Stimulated activated CD4-positive, alpha-beta T cell treated with anti-CD3 and anti-CD28 coated beads, Interleukin-4, amount 100 ng/mL, for 24 hours (primary cell): Measurements from ENCODE around the gene SHROOM2.

ENCODE experiments used
- DNase-seq: peaks from one replicate; pipeline ENCODE4 v3.0.0-alpha.2; 2020

The SHROOM2 gene

DNA sequence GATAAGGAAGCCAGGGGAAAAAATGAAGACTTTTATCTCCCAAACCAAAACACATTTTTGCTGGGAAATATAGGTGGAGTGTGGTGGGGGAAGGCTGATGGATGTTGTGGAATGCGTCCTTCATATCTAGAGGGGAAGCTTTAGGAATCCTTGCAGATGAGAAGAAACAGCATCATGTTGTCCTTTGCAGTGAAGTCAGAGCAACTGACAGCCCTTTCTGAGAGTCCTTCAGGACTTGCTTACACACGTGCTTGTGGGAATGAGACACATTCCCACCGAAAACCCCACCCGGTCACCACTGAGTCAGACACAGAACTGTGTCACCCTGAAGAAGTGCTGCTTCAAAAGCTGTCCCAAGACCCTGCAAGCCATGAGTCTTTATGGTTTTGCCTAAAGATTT lies 81.5 kb downstream of the SHROOM2 start:
- DNase-seq, result no peak

GRCh38 chrX:9871701-9872268 lies 85.6 kb downstream of the SHROOM2 start:
- no peak for DNase-seq

- no peak for DNase-seq
Observed at GRCh38 chrX:9873360-9873759, 87.1 kb downstream of the SHROOM2 start.

- DNase-seq, result peak; percentile 44
Observed at GRCh38 chrX:9873952-9874351, 87.7 kb downstream of the SHROOM2 start.

DNA sequence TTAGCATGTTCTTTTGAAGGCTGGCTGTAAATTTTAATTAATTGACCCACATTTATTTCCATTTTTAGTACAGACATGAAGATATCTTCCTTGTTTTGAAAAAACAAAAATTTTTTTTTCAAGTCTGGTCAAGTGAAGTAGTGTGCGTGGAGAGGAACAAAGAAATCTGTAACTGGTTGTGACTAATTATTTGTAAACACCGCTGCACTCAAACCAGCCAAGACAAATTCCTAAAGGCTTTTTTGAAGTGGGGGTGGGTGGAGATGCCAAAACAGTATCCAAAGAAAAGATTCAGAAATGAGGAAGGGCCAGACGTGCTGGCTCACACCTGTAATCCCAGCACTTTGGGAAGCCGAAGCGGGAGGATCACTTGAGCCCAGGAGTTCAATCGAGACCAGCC lies 88.3 kb downstream of the SHROOM2 start:
- no peak for DNase-seq

GRCh38 chrX:9875801-9876200 lies 89.6 kb downstream of the SHROOM2 start:
- DNase-seq, result no peak

DNA sequence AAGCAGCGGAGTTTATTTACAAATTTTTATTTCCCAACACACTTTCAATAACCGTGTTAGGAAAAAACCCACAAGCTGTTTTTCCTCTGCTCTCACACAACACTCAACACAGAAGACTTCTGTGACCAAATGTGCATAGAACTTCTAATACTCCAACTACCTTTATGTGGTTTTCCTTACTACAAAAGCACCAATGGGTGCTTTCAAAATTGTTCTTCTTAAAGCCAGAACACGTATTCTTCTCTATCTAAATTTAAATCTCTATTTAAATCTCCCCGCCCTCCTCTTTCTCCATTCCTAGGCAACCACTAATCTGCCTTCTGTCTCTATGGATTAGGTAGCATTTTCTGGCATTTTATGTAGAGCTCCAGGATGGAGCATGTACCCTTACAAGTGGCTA lies 90.0 kb downstream of the SHROOM2 start:
- no peak for DNase-seq

GRCh38 chrX:9878146-9878820 lies 92.1 kb downstream of the SHROOM2 start:
- DNase-seq, result no peak

DNA sequence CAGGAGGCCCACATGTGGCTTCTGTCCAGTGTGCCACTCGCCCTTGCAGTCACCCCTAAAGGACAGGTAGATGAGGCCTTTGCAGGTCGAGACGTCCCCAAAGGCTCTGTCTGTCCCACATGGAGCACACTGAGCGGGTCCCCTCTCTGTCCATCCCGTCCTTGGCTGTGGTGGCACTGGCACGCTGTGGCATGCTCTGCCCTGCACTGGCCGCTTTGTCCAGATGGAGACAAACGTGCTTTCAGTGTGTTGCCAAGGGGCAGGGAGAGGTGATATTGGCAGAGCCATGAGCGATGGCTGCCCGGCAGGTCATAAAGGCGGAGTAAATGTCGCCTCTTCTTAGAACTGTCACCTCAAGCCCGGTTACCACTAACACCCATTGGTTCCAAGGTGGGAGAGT lies 94.0 kb downstream of the SHROOM2 start:
- DNase-seq, result no peak

GRCh38 chrX:9880870-9881269 lies 94.6 kb downstream of the SHROOM2 start:
- DNase-seq, result no peak

DNA sequence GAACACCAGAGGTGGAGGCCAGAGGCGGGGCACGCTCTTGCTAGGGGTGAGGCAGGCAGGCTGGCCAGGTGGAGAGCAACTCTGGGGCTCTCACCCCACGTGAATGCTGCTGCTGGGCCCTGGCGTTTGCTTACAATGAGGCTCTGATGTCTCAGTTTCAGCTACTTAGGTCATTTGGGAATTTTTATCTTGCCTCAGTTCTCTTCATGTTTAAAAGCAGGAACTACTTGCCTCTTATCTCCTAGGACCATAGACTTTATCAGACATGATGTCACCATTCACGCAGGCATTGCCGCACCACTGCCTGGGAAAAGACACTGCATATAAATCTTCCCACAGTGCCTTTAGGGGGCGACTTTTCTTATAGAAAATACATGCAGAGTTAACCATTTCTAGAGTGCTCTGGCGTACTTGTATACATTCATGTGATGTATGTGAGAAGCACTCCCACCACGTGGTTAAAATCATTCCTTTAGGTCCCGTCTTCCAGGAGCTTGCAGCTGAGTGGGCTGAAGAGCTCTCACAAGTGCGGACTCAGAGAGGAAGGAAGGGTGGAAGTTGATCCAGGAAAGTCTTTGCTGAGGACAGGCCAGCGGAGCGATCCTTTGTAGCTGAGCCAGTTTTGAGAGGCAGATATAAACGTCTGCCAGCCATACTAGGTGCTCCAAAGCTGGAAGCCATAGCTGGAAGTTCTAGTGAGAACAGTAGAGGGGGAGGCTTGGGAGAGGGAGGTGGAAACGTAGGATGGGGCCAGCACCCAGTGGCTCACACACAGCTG lies 96.6 kb downstream of the SHROOM2 start:
- DNase-seq, result no peak

DNA sequence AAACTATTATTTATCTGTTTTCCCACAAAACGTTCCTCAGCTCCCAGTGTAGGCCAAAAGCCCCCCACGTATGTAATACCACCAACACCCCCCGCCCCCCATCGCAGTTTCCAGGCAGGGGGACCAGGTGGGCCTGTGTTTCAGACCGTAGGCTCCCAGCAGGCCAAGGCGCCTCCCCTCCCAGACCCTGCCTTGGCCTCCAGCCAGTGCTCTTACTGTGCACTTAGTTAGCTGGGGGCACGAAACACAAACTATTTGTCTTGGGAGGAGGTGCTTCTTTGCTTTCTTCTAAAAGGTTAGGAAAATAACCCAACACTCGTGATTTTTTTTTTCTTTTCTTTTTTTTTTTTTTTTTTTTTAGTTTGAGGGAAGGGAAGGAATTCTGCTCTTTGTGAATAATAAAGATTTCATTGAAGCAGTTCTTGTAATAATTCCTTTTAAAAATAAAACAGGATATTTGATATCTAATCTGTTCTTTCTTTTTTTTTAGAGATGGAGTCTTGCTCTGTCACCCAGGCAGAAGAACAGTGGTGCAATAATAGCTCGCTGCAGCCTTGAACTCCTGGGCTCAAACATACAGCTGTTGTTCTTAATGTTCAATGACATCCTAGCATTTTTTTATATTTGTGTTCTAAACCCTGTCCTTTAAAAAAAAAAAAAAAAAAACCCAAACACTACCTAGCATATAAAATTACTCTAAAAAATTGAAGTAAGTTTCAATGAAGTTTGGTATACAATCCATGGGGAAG lies 98.0 kb downstream of the SHROOM2 start:
- DNase-seq, result no peak

DNA sequence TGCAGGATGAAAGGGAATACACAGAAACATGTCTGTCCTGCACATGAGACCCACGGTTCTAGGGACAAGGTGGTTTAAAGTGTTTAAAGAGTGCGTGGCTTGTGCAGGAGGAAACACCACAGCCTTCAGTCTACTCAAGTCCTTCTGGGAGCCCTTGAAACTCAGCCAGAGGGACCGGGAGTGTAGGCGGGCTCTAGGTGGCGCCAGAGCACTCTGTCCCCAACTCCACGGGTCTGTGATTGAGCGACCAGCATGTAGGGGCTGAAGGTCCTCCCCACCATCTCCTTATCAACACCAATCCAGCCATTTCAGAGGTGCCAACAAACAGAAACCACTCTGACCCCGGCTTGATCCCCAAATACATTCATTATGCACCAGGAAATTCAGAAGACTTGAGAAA lies 98.9 kb downstream of the SHROOM2 start:
- peak; percentile 54 for DNase-seq

GRCh38 chrX:9887659-9888297 lies 101.5 kb downstream of the SHROOM2 start:
- no peak for DNase-seq

DNA sequence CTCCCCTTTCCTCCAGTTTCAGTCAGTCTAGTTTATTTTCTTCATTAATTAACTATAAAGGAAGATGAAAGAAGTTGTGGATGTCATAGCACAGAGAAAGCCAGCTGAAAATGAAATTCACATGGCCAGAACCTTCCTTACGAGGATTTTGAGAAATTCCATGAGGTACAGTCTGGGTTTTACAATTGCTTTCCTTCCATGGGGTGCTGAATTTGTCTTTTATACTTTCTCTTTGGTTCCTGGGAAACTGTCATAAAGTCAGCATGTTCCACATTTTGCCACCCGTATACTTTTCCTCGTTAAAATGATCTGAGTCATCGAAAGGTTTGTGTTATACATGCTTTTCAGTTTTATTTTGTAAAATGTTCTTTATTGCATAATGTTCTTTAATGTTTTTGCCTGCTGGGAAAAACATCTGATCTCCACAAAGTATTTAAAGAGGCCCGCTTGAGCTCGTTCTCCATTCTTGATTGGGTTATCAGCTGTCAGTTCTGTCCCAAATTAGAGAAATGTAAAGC lies 102.8 kb downstream of the SHROOM2 start:
- DNase-seq, result no peak

DNA sequence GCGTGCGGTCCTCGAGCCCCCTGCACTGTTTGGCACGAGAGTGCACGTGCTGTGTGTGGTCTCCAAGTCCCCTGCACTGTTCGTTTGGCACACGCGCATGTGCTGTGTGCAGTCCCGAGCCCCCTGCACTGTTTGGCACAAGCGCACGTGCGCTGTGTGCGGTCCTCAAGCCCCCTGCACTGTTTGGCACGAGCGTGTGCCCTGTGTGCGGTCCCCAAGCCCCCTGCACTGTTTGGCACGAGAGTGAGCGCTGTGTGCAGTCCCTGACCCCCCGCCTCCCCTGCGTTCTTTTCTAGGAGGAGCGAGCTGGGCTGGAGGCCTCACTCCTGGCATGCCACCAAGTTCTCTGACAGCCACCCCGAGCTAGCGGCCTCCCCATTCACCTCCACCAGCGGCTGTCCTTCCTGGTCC lies 104.5 kb downstream of the SHROOM2 start:
- no peak for DNase-seq

DNA sequence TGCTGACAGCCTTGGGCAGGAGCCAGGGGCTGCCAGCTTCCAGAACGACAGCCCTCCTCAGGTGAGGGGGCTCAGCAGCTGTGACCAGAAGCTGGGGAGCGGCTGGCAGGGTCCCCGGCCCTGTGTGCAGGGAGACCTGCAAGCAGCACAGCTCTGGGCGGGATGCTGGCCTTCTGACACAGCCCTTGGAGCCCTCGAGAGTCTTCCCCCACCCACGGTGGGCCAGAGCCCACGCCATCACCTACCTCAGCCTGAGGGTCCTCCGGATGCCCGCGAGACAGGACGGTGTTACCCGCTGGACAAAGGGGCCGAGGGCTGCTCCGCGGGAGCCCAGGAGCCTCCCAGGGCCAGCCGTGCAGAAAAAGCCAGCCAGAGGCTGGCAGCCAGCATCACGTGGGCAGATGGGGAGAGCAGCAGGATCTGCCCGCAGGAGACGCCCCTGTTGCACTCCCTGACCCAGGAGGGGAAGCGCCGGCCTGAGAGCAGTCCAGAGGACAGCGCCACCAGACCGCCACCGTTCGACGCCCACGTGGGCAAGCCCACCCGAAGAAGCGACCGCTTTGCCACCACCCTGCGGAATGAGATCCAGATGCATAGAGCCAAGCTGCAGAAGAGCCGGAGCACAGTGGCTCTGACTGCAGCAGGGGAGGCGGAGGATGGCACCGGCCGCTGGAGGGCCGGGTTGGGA lies 109.1 kb downstream of the SHROOM2 start:
- DNase-seq, result no peak

DNA sequence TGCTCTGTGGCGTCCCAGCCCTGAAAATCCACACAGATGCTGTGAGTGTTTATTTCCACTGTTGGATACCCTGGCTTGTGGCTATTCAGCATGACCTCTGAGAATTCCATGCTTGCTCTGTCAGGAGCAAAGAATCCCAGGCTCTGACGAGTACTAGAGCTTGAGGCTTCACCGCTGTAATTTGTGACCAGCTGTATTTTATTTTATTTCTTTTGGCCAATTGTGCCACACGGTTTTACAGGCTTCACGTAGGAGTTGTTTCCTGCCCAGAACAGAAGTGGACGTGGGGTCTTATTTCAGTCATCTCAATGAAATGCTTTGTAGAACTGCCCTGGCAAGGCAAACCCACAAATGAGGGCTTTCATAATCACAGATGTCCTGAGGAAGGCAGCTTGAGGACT lies 111.5 kb downstream of the SHROOM2 start:
- no peak for DNase-seq

GRCh38 chrX:9899640-9900111 lies 113.4 kb downstream of the SHROOM2 start:
- peak; percentile 21 for DNase-seq

DNA sequence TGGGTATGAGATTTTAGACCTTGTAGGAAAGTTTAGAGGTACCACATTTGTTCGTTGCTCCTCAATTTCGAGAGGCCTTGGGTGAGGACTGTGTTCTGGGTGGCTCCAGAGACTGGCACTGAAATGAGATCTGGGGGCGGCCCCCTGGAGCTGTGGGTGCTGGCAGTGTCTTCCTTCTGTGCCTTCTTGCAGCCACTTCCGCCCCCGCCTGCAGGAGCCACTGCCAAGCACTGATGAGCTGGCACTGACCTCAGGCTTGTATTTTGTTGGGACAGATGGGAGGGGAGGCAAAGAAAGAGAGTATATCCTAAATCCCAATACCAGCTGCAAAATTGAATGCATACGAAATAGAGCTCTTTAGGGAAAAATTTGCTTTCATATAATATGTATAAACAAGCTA lies 116.4 kb downstream of the SHROOM2 start:
- DNase-seq, result no peak

- DNase-seq, result no peak
Observed at GRCh38 chrX:9903146-9903545, 116.9 kb downstream of the SHROOM2 start.

DNA sequence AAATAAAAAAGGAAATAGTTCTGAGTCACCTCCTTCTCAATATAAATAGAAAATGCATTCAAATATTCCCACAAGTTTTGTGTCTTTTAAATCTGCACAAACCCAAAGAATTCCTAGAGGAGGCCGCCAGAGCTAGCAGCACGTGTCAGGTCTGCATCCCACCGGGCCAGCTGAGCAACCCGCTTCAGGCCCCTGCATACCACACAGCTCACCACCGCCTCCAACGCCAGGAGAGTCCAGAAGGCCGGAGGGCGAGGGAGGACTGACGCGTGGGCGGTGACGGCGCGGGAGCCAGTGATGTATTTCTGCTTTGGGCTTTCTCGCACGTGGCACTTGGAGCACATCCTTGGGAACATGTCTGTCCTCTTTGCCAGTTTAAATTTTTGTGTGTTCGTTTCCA lies 119.1 kb downstream of the SHROOM2 start:
- no peak for DNase-seq
